Cerebellar cortex (tissue), 1 donor: ENCODE measurements around the gene BEND4.
"Not testable (repeated sequence)": the region's sequence is repeated elsewhere in the genome, so short reads cannot be mapped to it uniquely, and the experiment has no call there.

Experiments used
- DNase-seq: peaks from one replicate; pipeline ENCODE4 v3.0.0-alpha.2; 2015; ENCODE audit warnings: low spot score

BEND4 gene

DNA sequence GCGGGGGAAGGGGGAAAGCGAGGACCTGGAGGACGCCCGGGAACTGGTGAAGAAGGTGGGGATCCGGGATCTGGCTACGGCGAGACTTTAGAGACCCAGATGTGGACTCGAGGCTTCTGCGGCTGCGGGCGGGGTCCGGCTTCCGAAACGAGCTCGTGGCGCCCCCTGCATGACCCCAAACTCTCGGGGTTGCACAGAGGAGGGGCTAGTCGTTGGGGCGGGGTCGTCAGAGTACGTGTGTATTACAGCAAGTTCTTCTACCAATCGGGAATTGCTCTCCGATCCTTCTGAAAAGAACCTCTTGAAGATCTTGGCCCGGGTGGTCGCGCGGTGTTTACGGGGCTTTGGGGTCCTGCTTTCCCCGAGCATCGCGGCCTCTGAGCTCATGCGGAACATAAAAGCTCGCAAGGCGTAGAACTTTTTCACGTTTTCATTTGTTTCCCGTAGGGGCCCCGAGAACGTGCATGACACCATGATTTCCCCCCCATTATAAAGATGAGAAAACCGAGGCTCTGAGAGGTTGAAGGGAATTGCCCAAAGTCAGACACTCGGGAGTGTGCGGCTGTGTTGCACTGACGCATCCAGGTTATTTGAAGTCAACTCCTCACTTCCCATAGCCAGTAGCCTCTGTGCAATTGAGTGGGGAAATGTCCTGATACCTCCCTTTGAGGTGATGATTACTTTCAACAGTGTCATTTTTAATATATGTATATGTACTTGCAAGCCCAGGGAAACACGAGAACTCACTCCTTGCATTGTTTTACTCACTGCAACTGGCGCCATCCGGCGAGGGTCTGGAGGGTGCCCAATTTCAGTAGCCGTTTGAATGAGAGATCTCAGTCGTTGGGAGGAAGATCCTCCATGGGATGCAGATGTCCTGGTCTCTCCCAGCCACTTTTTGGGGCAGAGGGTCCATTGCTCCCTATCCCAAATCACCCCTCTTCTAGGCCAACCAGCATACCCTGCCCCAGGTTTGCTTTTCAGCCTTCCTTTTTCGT lies at the start of gene BEND4:
BEND4 (minus strand) TSS at position 149 of the 998 bp plus-strand sequence. CDS start 512 bp downstream, outside the sequence.
- no peak for DNase-seq

DNA sequence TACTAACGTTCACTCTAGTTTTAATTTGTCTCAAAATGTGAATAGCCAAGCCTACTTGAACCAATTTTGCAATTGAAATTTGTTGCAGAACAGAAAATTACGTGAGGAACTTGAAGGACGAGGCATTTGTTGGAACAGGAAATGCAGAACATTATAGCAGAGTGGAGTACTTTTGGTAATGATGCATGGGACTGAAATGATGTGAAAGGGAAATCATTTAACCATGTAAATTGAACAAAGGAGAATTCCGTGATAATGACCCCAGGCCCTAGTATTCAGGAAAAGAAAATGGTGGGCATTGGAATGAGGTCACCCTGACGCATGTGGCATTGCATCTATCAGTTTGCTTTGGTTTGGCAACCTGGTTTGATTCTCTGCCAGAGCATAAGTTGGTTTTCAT lies 44.9 kb upstream of the BEND4 start:
- no peak for DNase-seq

DNA sequence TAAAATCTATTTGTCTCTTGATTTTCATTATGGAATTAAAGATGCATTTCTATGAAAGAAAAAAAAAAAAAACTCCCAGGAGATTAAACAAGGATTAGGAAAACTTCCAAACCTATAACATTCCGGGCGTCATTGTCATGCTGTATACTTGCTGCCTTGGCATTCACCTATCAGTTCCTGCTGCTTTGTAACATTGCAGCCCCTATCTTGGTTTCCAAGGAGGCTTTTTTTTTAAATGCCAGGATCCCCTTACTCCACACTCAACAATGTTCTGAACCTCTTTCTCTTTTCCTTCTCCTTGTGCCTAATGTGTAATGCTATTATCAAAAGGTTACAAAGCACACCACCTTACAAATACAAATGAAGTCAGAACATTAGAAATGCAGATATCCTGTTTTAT lies 20.5 kb upstream of the BEND4 start:
- DNase-seq = no peak

DNA sequence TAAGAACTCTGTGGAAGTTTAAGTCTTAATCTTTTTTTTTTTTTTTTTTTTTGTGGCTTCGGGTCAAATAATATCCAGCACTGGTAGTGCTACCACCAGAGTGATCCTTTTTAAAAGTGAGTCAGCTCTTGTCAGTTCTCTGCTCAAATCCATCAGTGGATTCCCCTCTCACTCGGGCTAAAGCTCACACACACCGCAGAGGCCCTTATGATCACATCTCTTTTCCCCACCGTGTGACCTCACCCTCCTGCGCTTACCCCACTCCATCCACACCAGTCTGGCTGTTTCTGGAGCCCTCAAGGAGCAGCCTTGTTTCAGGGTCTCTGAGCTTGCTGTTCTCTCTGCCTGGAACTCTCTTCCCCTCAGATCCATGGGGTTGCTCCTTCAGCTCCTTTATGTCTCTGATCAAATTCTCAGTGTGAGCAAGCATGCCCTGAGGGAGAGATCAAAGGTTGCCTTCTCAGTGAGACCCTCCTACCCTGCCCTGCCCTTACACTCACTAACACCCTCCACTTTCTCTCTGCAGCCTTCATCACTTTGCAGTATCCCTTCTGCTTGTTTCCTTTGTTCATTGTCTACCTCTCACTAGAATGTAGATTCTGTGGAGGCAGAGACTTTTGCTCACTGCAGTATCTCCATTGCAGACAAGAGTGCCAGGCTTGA lies 19.8 kb upstream of the BEND4 start:
- no peak for DNase-seq

DNA sequence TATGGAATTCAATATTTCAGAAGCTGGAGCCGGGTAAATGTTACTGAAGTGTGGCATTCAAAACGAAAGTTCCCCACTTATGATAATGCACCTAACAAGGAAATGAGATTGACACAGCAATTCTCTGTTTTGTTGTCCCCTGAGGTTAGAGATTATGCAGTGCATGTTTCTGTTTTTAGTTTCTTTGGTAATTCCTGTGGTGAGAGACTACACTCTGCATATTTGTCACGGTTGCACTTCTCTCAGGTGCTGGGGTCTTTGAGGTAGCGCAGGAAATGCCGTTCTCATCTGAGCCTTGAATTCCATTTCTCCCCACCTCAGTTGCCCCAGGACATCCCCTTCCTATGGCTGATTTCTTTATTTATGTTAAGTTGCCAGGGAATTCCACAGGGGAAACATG lies 15.3 kb upstream of the BEND4 start:
- no peak for DNase-seq

DNA sequence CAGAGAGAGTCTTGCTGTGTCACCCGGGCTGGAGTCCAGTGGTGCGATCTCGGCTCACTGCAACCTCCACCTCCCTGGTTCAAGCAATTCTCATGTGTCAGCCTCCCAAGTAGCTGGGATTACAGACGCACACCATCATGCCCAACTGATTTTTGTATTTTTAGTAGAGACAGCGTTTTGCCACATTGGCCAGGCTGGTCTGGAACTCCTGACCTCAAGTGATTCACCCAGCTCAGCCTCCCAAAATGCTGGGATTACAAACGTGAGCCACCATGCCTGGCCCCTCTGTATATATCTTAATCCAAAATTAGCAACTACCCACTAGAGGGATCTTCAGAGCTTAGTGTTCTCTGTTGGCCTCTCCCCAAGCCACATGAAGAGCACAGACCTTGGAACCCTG lies 13.7 kb upstream of the BEND4 start:
- not testable (repeated sequence) for DNase-seq

DNA sequence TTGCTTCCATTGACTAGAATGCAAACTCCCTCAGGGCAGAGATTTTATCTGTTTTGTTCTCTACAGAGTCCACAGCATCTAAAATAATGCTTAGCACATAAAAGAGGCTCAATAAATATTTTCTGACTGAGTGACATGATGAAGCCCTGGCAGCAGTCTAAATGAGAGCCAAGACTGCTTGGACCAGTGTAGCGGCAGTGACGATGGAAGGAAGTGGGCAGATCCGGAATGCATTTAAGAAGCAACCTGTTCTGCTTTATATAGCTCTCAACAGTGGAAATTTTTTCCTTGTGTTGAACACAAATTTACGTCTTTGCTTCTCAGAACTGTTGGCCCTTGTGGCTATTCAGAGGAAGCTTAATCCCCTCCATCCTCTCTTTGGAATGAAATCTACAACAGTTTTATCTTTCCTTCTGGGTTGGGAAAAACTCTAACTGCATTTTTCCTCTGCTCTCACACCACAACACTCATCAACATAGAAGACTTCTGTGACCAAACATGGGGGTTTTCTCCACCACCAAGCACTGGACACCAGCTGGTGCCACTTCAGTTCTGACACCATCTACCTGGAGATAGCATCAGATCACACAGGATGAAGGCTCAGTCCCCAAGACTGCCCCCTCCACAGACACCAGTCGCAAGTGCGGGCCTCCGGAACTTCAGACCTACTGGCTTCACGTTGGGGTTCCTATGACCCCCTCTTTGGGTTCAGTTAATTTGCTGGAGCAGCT lies 7.0 kb upstream of the BEND4 start:
- DNase-seq = no peak

DNA sequence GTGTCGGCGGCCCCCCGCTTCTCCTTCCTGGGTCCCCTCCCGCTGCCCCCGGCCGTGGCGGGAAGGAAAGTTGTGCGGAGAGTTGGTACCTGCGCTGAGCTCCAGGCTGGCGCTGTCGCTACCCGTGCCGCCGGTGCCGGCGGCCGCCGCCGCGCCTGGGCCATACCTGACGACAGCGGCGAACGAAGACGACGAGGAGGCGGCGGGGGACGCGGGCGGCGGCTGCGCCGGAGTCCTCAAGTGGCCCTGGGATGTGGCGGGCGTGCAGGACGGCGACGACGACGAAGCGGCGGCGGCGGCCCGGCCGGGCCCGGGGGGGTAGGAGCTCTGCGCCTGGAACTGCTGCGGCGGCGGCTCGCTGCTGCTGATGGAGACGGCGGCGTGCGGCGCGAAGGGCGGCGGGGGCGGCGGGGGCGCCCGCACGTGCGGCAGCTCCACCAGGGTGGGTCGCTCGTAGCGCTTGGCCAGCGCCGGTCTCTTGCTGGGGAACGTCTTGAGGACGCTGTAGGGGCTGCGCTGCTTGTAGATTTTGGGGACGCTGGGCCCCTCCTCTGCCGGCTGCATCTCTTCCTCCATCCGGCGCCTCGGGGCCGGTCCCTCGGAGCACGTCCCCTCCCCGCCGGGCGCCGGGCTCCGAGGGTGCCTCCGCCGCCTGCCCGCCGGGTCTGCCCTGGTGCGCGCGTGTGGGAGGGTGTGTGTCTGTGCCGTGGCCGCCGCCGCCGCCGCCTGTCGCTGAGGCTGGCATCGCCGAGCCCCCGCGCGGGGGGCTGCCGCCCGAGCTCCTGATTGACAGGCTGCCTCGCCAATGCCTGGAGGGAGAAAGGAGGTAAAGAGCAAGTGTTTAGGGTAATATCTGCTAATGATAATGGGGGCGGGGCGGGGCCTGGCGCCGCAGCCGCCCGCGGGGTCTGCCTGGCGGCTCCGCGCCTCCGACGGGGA lies 618 bp downstream of the BEND4 start:
- DNase-seq = no peak

DNA sequence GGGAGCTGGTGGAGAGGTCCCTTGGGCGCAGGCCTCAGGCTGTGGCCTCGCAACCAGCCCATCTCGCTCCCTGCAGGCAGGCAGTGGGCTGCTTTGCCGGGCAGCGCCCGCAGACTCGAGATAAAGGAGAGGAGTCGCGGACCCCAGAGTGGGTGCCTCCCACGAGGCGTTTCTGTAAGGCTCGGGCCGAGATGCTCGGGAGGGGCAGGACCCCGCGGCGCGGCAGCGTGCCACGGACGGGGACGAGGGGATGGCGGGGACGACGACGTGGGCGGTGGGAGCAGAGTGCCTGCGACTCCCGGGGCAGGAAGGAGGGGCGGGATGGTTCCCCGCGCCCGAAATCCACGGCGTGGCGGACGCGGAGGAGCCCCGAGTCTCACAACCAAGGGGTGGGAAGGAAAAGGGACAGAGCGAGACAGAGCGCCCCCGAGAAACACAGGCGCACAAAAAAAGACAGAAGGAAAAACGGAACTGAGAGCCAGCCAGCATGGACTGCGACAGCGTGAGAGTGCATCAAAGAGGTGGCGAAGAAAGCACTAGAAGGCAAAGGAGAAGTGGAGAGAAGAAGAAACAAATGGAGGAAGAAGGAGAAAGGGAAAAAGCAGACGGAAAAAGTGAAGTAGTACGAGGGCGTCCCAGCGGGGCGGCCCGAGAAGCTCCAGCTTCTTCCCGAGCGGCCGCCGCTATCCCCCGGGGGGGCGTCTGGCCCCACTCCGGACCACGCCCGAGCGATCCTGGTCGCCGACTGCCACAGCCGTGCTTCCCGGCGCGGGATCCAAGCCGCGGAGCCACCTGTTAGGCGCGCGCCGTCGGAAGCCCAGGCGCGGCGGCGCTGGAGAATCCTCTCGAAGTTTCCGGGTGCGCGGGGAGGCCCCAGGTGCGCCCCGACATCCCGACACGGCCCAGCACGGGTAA lies 1.5 kb downstream of the BEND4 start:
- DNase-seq = no peak

DNA sequence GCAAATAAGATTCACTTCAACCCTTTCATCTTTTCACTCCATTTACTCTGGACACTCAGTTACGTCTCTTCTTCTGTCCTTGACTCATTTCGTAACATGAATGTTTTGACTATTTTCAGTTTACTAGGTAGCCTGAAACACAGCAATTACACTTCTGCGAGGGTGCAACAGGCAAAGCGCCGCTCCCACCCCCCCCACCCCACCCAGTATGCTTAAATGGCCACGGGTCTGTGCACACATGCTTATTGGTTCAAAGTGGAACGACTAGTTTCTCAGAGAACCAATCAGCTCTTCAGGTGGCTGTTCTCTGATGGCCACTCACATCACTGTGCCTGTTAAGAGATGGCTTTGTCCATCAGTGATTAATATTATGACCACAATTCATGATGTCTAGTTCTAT lies 3.5 kb downstream of the BEND4 start:
- no peak for DNase-seq

DNA sequence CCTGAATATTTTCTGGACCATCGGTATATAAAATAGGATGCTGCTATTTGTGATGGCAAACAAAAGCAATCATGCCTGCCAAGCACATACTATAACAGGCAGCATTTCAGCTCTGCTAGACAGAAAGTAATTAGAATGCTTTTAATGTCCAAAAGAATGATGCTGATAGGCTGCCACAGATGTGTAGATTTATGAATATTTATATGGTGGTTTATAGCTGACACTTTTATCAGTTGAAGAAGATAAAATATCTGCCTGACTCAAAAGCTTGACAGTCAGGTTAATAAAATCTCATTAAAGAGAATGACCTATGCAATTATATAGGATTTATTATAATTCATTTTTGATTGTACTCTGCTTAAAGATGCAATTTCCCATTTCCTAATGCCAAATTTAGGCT lies 4.0 kb downstream of the BEND4 start:
- no peak for DNase-seq

DNA sequence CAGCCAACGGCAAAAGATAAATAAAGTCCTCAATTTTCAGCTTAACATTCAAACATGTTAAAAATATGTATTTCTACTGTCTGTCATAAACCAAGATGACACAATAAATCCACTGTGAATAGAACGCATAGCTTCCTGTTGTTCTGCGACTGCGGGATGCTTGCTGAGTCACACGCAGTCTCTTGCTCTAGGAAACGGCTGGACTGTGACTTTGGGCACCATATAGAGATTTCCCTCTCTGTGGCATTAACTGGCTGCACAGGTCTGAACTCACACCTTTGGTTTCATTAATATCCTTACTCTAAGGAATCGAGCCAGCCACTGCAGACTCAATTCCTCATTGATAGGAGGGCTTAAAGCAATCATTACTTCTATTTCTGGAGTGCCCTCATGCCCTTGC lies 8.4 kb downstream of the BEND4 start:
- no peak for DNase-seq

DNA sequence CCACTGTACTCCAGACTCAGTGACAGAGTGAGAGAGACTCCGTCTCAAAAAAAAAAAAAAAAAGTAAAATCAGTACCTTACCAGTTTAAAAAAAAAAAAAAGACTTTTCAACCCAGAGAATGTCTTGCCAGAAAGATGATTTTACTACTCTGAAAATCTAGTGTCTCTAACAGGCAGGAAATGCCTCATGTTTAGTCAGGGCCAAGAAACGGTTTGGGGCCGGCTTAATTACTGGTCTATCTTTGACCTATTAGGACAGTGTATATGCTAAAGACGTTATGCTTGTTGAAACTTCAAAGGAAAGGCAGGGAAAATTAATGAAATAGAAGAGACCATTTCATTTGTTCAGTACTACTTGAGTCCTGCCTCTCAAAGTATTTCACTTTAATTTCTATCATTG lies 9.9 kb downstream of the BEND4 start:
- no peak for DNase-seq

DNA sequence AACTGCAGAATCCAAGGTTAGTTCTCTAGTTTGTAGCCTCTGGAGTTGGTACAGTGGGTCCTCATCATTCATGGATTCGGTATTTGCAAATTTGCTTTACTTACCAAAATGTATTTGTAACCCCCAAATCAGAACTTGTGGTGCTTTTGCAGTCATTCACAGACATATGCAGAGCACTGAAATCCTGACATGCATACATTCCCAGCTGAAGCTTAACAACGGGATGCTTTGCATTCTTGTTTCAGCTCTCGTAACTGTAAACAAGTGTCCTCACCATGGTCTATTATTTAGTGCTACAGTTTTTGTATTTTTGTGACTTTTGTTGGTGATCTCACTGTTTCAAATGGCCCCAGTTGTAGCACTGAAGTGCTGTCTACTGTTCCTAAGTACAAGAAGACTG lies 16.1 kb downstream of the BEND4 start:
- no peak for DNase-seq

DNA sequence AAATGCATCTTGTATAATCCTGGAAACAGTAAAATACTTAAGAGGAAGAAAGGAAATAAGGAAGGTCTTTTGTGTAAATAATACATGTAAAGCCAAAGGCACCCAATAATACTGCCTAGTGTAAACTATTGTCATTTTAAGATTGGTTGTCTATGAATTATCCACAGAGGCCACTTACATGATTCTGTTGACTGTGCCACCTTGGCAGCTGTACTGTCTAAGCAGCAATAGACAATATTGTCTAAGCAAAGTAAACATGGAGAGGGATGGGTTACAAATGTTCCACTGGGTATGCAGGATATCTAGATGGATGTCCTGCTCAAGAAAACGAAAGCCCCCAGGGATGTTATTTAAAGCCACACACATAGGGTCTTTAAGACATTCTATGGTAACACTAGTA lies 19.4 kb downstream of the BEND4 start:
- no peak for DNase-seq

DNA sequence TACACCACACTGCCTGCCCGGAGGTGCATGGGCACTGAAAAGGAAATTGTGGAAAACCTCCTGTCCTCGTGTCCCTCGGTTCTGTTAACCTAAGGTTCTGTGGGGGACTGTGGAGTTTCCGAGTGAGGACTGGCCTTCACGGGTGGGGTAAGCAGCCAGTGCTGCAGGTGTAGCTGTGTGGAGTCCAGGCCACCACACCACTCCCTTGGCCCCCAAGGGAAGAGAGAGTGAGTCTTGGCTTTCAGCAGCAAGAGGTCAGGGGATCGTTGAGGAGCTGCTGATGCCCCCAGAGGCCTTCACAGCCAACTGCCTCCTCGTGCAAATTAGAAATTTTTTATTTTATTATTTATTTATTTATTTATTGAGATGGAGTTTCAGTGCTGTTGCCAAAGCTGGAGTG lies 20.4 kb downstream of the BEND4 start:
- DNase-seq = no peak

DNA sequence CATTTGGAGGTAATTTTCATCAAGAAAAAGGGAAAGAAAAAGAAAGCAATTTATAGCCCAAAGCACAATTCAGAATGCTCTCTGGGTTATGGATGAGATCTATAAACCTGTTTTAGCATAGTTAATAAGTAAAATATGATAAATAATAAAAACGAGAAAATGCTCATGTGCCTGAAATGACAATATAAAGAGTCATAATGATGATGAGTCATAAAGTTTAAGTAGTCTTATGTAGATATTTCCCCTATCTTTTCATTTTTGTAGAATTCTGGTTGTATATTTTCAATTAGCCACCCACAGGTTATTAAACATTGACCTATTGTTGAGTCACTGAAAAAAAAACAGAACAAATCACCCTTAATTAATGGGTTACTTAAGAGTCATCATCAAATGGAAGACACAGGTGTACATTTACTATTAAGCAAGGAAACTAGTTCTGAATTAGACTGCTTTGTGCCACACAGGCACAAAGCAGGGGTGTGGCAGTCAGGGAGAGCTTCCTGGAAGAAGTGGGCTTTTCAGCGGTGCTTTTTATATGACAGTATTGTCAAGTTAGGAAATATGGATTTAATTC lies 29.3 kb downstream of the BEND4 start:
- no peak for DNase-seq

DNA sequence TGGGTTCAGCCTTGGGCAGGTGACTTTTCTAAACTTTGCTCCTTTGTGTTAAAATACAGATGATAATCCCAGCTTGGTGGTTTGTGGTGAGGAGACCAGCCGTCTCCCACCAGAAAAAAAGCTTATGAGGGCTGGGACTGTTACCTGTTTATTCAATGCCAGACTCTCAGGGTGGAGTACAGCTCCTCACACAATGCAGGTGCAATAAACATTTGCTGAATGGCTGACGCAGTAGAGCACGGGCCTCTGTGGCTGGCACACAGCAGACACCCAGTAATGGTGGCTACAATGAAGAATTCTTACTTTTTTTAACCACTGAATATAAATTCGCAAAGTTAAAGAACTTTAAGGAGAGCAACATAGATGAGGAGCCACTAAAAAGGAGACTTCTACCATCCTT lies 30.2 kb downstream of the BEND4 start:
- no peak for DNase-seq

DNA sequence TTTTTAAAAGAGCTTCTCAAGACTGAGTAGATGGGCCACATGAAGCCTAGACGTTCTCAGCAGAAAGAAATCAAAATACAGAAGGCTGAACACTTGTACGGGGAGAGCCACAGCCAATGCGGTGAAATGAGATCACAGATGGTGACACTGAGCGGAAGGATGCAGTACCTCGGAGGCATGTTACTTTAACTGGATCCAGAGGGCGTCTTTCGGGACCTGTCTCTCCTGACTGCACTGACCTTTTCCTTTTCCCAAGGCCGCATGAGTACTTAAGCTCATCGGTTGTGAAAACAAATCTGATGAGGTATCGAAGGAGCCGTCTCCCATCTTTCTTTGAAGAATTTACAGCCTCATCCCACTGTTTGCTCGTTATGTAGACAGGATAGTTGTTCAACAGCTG lies 32.6 kb downstream of the BEND4 start:
- no peak for DNase-seq

DNA sequence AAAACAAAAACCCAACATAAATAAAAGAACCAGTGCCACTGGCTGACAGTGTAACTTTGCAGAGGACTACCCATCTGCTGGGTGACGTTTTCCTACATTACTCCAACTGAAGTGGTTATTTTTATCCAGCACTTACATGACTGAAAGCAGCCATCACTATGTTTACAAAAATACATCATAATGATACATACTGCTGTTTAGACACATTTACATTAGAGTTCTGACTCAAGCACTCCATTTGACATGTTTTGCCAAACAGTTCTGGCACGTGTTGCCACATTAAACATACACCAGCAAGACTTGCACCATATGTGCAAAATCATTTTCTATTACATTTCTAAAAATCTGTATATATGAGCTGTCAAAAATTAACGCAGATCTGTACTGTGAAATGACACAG lies 39.6 kb downstream of the BEND4 start:
- DNase-seq = no peak
